Activated gamma-delta T cell treated with anti-CD3 and anti-CD28 coated beads, Interleukin-2, amount 50 U/mL, for 16 hours (primary cell): ENCODE data around the gene KIAA0319L.
"Not testable (repeated sequence)": the region's sequence is repeated elsewhere in the genome, so short reads cannot be mapped to it uniquely, and the experiment has no call there.

Experiments used
- DNase-seq: peaks from one replicate; pipeline ENCODE4 v3.0.0-alpha.2; 2020; ENCODE audit warnings: low read depth

KIAA0319L gene

GRCh38 chr1:35557118-35557610 is at the start of gene KIAA0319L:
Gene KIAA0319L (minus strand): TSS chr1:35557403. CDS start chr1:35554491, 2,912 bp downstream.
- DNase-seq = no peak

GRCh38 chr1:35605867-35606182 is 48.6 kb upstream of the KIAA0319L start:
- DNase-seq = no peak

GRCh38 chr1:35605071-35605866 is 48.1 kb upstream of the KIAA0319L start:
- no peak for DNase-seq

GRCh38 chr1:35603941-35604340 is 46.7 kb upstream of the KIAA0319L start:
- no peak for DNase-seq

GRCh38 chr1:35603468-35603867 is 46.3 kb upstream of the KIAA0319L start:
- DNase-seq = no peak

GRCh38 chr1:35600593-35600992 is 43.4 kb upstream of the KIAA0319L start:
- no peak for DNase-seq

- no peak for DNase-seq
Measured at GRCh38 chr1:35599411-35599810, 42.2 kb upstream of the KIAA0319L start.

GRCh38 chr1:35598895-35599294 is 41.7 kb upstream of the KIAA0319L start:
- DNase-seq = no peak

- no peak for DNase-seq
Measured at GRCh38 chr1:35597870-35598269, 40.7 kb upstream of the KIAA0319L start.

GRCh38 chr1:35595684-35596083 is 38.5 kb upstream of the KIAA0319L start:
- DNase-seq = no peak

GRCh38 chr1:35594005-35594760 is 37.0 kb upstream of the KIAA0319L start:
- no peak for DNase-seq

- DNase-seq = no peak
Measured at GRCh38 chr1:35592991-35593769, 36.0 kb upstream of the KIAA0319L start.

GRCh38 chr1:35591211-35591610 is 34.0 kb upstream of the KIAA0319L start:
- no peak for DNase-seq

GRCh38 chr1:35590476-35591040 is 33.4 kb upstream of the KIAA0319L start:
- DNase-seq = no peak

- no peak for DNase-seq
Measured at GRCh38 chr1:35589516-35590427, 32.6 kb upstream of the KIAA0319L start.

GRCh38 chr1:35588197-35588910 is 31.2 kb upstream of the KIAA0319L start:
- no peak for DNase-seq

- no peak for DNase-seq
Measured at GRCh38 chr1:35587736-35588135, 30.5 kb upstream of the KIAA0319L start.

GRCh38 chr1:35586808-35587207 is 29.6 kb upstream of the KIAA0319L start:
- no peak for DNase-seq

GRCh38 chr1:35585805-35586204 is 28.6 kb upstream of the KIAA0319L start:
- DNase-seq = not testable (repeated sequence)

- DNase-seq = no peak
Measured at GRCh38 chr1:35585281-35585680, 28.1 kb upstream of the KIAA0319L start.
